Stimulated activated memory B cell treated with anti-CD40 and anti-IgM and Interleukin-4, amounts not matched to agents 10 μg/mL and 1 μg/mL and 100 μg/mL, for 72 hours (primary cell): ENCODE data around the gene PKN1.
A peak's percentile ranks its signal among the peaks of the same experiment; 100 is the strongest.
"Not testable (repeated sequence)": the region's sequence is repeated elsewhere in the genome, so short reads cannot be mapped to it uniquely, and the experiment has no call there.

Experiments
- ATAC-seq: fragments of 150-1000 bp; cut with Tn5 transposase; 2 replicates; pipeline ENCODE4 v1.10.0; 2021
- H3K27ac Mint-ChIP-seq: one replicate; pipeline ENCODE4 v1.8.0; 2022; ENCODE audit warnings: mild to moderate bottlenecking, mixed read lengths
- H3K27me3 Mint-ChIP-seq: one replicate; pipeline ENCODE4 v1.8.0; 2022; ENCODE audit warnings: mixed read lengths
- H3K36me3 Mint-ChIP-seq: one replicate; pipeline ENCODE4 v1.8.0; 2022; ENCODE audit warnings: mixed read lengths
- H3K4me1 Mint-ChIP-seq: one replicate; pipeline ENCODE4 v1.8.0; 2022; ENCODE audit warnings: mixed read lengths
- H3K4me3 Mint-ChIP-seq: one replicate; pipeline ENCODE4 v1.8.0; 2022; ENCODE audit warnings: mild to moderate bottlenecking, moderate library complexity, mixed read lengths
- H3K9me3 Mint-ChIP-seq: one replicate; pipeline ENCODE4 v1.8.0; 2022; ENCODE audit warnings: mixed read lengths

The PKN1 gene

DNA sequence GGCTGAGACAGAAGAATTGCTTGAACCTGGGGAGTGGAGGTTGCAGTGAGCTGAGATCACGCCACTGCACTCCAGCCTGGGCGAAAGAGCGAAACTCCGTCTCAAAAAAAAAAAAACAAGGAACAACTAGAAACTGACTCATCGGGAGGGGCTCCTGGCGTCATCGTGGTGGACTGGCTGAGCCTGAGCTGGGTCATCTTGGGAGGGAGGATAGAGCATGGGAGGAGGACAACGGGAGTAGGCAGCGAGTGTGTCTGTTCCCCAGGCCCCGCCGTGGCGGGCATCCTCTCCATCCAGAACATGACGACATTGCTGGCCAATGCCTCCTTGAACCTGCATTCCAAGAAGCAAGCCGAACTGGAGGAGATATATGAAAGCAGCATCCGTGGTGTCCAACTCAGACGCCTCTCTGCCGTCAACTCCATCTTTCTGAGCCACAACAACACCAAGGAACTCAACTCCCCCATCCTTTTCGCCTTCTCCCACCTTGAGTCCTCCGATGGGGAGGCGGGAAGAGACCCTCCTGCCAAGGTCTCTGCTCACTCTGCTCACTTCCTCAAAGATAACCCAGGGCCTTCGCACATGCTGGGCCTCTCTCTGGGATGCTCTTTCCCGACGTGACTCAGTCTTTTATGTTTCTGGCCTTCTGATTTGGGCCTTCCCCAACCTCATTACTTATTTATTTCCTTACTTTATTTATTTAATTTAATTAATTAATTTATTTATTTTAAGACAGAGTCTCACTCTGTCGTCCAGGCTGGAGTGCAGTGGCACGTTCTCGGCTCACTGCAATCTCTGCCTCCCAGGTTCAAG is 30.6 kb upstream of the PKN1 start:
- peak overlapping the region; percentile 75 for H3K27ac Mint-ChIP-seq
- H3K27me3 Mint-ChIP-seq = no peaks in the 10 kb centered on the region
- H3K9me3 Mint-ChIP-seq = no peaks in the 10 kb centered on the region
- no peak for ATAC-seq
- H3K36me3 Mint-ChIP-seq = peaks cover 81% of the 10 kb centered on the region
- no peak overlapping the region for H3K4me3 Mint-ChIP-seq
- H3K4me1 Mint-ChIP-seq = peaks cover 33% of the 10 kb centered on the region

DNA sequence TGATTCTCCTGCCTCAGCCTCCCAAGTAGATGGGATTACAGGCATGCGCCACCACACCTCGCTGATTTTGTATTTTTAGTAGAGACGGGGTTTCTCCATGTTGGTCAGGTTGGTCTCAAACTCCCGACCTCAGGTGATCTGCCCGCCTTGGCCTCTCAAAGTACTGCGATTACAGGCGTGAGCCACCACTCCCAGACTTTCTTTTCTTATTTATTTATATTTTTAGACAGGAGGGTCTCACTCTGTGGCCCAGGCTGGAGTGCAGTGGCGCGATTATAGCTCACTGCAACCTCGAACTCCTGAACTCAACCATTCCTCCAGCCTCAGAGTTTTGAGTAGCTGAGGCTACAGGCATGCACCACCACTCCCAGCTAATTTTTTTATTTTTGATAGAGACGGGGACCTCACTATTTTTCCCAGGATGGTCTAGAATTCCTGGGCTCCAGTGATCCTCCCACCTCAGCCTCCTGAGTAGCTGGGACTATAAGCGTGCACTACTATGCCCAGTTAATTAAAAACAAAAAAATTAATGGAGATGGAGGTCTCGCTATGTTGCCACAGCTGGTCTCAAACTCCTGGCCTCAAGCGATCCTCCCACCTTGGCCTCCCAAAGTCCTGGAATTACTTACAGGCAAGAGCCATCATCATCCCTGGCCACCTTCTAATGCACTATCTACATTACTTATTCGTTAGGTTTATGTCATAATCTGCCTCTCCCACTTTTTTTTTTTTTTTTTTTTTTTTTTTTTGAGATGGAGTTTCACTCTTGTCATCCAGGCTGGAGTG is 29.8 kb upstream of the PKN1 start:
- H3K27me3 Mint-ChIP-seq, H3K9me3 Mint-ChIP-seq, H3K4me3 Mint-ChIP-seq, ATAC-seq: not testable (repeated sequence)
- Mint-ChIP-seq H3K27ac (peak overlapping the region; percentile 13), H3K4me1 (peaks cover 34% of the 10 kb centered on the region), H3K36me3 (peaks cover 82% of the 10 kb centered on the region)

GRCh38 chr19:14404312-14404711 is 28.8 kb upstream of the PKN1 start:
- Mint-ChIP-seq H3K27ac (peak overlapping the region; percentile 13), H3K4me1 (peaks cover 41% of the 10 kb centered on the region), H3K4me3 (no peak overlapping the region), H3K36me3 (peaks cover 83% of the 10 kb centered on the region), H3K9me3 (no peaks in the 10 kb centered on the region), H3K27me3 (no peaks in the 10 kb centered on the region)
- no peak for ATAC-seq

DNA sequence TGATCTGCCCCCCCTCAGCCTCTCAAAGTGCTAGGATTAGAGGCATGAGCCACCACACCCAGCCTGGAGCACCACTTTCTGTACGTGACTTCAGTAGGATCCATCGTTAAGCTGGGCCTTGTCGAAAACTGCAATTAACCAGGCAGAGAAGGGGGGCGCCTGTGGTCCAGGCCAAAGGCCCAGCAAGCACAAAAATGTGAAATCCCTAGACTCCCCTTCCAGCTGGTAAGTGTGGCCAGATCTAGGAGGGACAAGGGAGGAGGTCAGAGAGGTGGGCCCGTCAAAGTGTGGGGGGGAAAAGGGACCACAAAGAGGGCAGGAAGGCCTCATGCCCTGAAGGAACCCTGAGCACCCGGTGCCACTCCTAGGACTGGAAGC is 27.7 kb upstream of the PKN1 start:
- Mint-ChIP-seq H3K4me1 (peaks cover 51% of the 10 kb centered on the region), H3K27me3 (no peaks in the 10 kb centered on the region), H3K4me3 (no peak overlapping the region), H3K27ac (peak overlapping the region; percentile 74), H3K9me3 (no peaks in the 10 kb centered on the region), H3K36me3 (peaks cover 94% of the 10 kb centered on the region)
- no peak for ATAC-seq

GRCh38 chr19:14405758-14406644 is 27.1 kb upstream of the PKN1 start:
- Mint-ChIP-seq H3K36me3 (peaks cover 95% of the 10 kb centered on the region), H3K4me3 (peak overlapping the region; percentile 48), H3K27ac (peak overlapping the region; percentile 74), H3K4me1 (peaks cover 52% of the 10 kb centered on the region), H3K27me3 (no peaks in the 10 kb centered on the region), H3K9me3 (no peaks in the 10 kb centered on the region)
- peak; percentile 82 for ATAC-seq

DNA sequence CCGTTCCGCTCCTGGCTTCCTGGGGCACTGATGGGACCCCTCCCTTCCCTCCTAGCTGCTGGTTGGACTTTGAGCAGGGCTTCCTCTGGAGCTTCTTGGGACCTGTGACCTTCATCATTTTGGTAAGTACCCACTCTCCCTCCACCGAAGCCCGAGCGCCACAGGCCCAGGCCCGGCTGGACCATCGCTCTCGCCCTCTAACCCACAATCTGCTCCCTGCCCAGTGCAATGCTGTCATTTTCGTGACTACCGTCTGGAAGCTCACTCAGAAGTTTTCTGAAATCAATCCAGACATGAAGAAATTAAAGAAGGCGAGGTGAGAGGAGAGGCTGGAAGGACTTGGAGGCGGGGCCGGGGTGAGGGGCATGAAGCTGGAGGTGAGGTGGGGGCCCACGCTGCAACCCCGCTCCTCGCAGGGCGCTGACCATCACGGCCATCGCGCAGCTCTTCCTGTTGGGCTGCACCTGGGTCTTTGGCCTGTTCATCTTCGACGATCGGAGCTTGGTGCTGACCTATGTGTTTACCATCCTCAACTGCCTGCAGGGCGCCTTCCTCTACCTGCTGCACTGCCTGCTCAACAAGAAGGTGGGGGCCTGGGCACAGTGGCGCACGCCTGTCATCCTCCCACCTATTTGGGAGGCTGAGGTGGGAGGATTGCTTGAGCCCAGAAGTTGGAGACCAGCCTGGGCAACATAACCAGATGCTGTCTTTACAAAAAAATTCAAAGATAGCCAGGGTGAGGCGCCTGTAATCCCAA is 26.3 kb upstream of the PKN1 start:
- peaks cover 54% of the 10 kb centered on the region for H3K4me1 Mint-ChIP-seq
- H3K27ac Mint-ChIP-seq = peak overlapping the region; percentile 74
- H3K36me3 Mint-ChIP-seq = peaks cover 92% of the 10 kb centered on the region
- no peaks in the 10 kb centered on the region for H3K9me3 Mint-ChIP-seq
- ATAC-seq = no peak
- no peaks in the 10 kb centered on the region for H3K27me3 Mint-ChIP-seq
- no peak overlapping the region for H3K4me3 Mint-ChIP-seq

DNA sequence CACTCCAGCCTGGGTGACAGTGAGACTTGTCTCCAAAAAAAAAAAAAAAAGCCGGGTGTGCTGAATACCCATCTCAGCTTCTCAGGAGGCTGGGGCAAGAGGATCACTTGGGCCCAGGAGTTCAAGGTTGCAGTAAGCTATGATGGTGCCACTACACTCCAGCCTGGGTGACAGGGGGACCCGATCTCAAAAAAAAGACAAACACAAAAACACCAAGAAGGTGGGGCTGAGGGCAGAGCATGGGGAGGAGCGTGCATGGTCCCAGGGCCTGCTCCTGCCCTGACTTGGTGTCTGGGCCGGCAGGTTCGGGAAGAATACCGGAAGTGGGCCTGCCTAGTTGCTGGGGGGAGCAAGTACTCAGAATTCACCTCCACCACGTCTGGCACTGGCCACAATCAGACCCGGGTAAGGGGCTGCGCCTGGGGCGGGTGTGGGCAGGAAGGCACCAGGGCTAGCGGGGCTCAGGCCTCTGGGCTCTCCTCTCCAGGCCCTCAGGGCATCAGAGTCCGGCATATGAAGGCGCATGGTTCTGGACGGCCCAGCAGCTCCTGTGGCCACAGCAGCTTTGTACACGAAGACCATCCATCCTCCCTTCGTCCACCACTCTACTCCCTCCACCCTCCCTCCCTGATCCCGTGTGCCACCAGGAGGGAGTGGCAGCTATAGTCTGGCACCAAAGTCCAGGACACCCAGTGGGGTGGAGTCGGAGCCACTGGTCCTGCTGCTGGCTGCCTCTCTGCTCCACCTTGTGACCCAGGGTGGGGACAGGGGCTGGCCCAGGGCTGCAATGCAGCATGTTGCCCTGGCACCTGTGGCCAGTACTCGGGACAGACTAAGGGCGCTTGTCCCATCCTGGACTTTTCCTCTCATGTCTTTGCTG is 25.3 kb upstream of the PKN1 start:
- H3K4me3 Mint-ChIP-seq = no peak overlapping the region
- H3K36me3 Mint-ChIP-seq = peaks cover 88% of the 10 kb centered on the region
- peaks cover 59% of the 10 kb centered on the region for H3K4me1 Mint-ChIP-seq
- no peak for ATAC-seq
- H3K27me3 Mint-ChIP-seq = no peaks in the 10 kb centered on the region
- H3K27ac Mint-ChIP-seq = peak overlapping the region; percentile 74
- no peaks in the 10 kb centered on the region for H3K9me3 Mint-ChIP-seq

DNA sequence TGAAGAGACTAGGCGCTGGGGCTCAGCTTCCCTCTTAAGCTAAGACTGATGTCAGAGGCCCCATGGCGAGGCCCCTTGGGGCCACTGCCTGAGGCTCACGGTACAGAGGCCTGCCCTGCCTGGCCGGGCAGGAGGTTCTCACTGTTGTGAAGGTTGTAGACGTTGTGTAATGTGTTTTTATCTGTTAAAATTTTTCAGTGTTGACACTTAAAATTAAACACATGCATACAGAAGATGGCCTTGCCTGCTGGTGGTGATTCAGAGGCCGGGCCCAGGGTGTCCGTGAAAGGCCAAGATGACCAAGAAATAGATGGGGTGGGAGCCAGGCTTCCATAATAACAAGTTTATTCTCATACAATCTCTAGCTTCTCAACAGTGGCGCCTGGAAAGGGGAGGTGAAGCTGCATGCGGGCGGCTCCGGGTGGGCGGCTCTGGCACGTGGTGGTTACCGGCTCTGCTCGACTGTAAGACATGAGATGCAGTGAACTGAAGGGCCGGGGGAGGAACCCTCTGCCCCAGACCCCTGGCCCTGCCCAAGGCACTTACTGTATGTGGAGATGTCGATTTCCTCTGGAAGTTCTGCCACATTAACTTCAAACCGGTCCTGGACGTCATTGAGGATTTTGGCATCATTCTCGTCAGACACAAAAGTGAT is 24.5 kb upstream of the PKN1 start:
- peaks cover 67% of the 10 kb centered on the region for H3K4me1 Mint-ChIP-seq
- no peak overlapping the region for H3K4me3 Mint-ChIP-seq
- no peaks in the 10 kb centered on the region for H3K9me3 Mint-ChIP-seq
- no peaks in the 10 kb centered on the region for H3K27me3 Mint-ChIP-seq
- peak overlapping the region; percentile 53 for H3K27ac Mint-ChIP-seq
- H3K36me3 Mint-ChIP-seq = peaks cover 91% of the 10 kb centered on the region
- peak; percentile 32 for ATAC-seq

DNA sequence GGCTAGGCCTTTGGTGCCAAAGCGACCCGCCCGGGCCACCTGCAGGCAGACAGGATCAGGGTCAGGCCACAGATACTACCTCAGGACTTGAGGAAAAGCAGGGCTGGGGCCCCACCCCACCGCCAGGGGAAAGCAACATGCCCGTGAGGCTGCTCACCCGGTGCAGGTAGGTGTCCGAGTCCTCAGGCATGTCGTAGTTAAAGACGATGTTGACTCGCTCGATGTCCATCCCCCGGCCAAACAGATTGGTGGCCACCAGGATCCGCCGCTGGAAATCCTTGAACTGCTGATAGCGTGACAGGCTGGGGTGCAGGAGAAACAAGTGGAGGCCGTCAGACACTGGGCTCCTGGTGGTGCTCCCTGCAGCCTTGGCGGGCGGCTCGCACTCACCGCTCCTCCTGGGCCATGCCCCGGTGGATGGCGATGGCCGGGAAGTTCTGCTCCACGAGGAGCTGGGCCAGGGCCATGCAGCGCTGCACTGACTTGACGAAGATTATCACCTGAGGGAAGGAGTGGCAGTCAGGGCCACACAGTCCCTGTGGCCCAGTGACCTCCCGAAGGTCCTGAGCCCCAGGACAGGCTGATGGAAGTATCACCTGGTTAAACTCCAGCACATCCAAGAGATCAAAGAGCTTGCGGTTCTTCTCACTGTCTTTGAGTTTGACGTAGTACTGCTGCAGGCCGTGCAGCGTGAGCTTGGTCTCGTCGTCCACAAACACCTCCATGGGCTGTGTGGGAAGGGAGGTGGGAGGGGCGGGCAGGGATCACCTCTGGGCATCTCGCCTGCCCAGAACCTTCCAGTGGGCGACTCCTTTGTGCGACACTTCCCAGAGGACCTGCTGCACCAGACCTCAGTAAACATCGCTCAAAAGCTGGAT is 23.7 kb upstream of the PKN1 start:
- Mint-ChIP-seq H3K4me3 (peak overlapping the region; percentile 12), H3K9me3 (no peaks in the 10 kb centered on the region), H3K36me3 (peaks cover 88% of the 10 kb centered on the region), H3K4me1 (peaks cover 72% of the 10 kb centered on the region), H3K27ac (peak overlapping the region; percentile 68), H3K27me3 (no peaks in the 10 kb centered on the region)
- no peak for ATAC-seq

DNA sequence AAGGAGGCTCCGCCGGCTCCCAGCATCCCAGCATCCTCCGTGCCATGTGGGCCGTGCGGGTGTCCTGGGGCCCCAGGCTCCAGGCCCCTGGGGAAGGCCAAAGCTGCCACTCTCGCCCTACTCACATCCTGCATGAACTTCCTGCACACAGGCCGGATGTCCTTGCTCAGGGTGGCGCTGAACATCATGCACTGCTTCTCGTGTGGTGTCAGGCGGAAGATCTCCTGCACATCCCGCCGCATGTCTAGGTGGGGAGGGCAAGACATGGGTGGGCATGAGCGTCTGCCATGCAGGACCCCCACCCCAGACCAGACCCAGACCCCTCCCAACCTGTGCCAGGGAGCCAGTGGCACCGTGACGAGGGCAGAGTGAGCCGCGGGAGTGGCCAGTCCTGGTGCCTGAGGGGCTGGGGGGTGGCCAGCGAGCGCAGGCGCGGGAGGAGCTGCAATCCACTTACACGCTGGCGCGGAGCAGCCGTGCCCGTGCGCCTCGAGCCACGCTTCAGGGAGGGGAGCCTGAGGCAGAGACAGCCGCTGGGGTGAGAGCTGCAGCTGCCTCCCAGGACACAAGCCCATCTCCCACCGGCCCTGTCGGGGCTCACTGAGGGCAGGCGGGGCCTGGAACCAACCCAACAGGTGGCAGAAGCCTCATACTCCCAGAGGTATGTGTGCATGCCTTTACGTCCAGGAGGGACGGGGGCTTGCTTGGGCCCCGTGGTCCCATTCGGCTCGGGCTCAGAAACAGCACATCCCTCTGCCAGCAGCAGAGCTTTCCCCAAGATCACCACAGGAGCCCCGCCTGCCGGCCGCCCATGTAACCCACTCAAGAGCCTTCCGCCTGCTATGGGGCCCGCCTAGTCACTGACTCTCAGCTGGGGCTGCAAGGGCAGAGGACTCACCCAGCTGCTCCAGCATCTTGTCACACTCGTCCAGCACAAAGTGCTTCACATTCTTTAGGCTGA is 22.7 kb upstream of the PKN1 start:
- Mint-ChIP-seq H3K36me3 (peaks cover 85% of the 10 kb centered on the region), H3K27ac (peak overlapping the region; percentile 68), H3K27me3 (no peaks in the 10 kb centered on the region), H3K4me3 (peak overlapping the region; percentile 43), H3K4me1 (peaks cover 79% of the 10 kb centered on the region), H3K9me3 (no peaks in the 10 kb centered on the region)
- peak; percentile 21 for ATAC-seq

DNA sequence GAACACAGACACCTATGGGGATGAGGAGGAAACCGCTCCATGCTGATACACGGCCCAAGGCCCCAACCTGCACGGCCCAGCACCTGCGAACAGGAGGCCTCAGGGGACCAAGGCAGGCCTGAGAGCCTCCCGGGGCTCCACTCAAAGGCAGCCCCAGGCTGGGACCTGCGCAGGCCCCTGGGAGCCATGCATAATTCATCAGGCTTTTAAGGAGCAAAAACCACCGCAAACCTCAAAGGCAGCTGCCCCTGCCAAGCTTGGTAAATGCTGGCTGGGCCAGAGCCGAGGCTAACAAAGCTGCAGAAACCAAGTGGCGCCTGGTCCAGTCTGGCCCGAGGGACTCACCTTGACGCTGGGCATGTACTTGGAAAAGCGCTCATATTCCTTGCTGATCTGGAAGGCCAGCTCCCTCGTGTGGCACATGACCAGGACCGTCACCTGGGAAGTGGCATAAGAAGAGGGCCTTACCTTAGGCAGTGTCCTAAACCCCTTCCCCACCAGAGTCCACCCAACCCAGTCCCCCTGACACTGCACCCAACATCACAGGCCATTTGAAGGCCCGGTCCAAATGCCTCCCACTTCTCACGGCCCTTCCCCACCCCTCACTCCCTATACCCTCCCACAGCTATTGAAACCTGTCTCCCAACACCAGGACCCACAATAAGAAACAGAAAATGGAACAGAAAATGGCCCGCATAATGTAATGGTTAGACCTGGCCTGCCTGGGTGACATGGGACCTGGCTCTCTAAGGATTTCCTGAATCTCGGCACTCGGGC is 21.8 kb upstream of the PKN1 start:
- ATAC-seq = no peak
- no peaks in the 10 kb centered on the region for H3K27me3 Mint-ChIP-seq
- H3K9me3 Mint-ChIP-seq = no peaks in the 10 kb centered on the region
- peaks cover 86% of the 10 kb centered on the region for H3K4me1 Mint-ChIP-seq
- no peak overlapping the region for H3K4me3 Mint-ChIP-seq
- peak overlapping the region; percentile 68 for H3K27ac Mint-ChIP-seq
- H3K36me3 Mint-ChIP-seq = peaks cover 85% of the 10 kb centered on the region
